Astrocyte of the cerebellum (primary cell): ENCODE data around the gene TNXB.

Experiments used
- DNase-seq: peaks from one replicate; pipeline ENCODE4 v3.0.0-alpha.2; 2011; ENCODE audit warnings: low read depth
- H3K4me3 ChIP-seq: 2 replicates; pipeline ENCODE4 v1.5.1; 2011; ENCODE audit warnings: mild to moderate bottlenecking, low read depth, low read length, moderate library complexity
- in situ Hi-C: cut with HindIII; loops from 2 replicates; pipeline ENCODE4 v1.10.0; 2017; ENCODE audit warnings: low sequenced_read_pairs
- TF ChIP-seq, protein P1 (sequence below): IDR thresholded peaks from 2 replicates; pipeline ENCODE4 v1.5.1; 2012; ENCODE audit warnings: low read length, low read depth, moderate library complexity, mild to moderate bottlenecking; ENCODE audit errors: missing control alignments

Gene TNXB

DNA sequence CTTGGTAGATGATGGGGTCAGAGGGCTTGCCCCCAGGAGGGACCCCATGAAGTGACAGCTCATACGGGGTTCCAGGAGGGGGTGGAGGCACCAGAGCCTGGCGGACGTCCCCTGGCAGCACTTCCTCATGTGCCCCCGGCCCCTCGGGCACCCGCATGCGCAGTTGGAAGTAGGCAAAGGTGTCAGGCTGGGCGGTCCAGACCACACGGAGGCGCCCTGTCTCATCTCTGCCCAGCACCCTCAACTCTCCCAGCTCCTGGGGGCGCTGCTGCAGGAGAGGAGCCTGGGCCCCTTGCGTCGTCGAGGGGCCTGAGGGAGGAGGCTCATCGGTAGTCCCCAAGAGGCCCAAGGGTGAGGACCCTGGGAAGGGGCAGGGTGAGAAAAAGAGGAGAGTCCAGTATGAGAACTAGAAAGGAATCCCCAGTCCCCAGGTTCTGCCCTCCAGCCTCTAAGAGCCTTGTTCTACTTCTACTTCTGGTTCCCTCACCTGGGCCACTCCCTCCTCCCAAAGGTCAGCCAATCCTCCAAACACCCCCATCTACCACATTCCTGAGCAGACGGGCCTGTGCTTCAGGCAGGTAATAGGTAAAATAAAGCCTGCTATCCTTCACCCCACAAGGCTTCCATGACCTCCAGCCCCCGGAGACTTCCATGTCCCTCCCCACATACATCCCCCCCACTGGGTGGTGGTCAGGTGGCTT lies 23.2 kb downstream of the TNXB start:
- no peak overlapping the region for H3K4me3 ChIP-seq
- in situ Hi-C loops: no loop called here
- no peak for DNase-seq
- TF ChIP-seq, protein P1, sequence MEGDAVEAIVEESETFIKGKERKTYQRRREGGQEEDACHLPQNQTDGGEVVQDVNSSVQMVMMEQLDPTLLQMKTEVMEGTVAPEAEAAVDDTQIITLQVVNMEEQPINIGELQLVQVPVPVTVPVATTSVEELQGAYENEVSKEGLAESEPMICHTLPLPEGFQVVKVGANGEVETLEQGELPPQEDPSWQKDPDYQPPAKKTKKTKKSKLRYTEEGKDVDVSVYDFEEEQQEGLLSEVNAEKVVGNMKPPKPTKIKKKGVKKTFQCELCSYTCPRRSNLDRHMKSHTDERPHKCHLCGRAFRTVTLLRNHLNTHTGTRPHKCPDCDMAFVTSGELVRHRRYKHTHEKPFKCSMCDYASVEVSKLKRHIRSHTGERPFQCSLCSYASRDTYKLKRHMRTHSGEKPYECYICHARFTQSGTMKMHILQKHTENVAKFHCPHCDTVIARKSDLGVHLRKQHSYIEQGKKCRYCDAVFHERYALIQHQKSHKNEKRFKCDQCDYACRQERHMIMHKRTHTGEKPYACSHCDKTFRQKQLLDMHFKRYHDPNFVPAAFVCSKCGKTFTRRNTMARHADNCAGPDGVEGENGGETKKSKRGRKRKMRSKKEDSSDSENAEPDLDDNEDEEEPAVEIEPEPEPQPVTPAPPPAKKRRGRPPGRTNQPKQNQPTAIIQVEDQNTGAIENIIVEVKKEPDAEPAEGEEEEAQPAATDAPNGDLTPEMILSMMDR: no peak

DNA sequence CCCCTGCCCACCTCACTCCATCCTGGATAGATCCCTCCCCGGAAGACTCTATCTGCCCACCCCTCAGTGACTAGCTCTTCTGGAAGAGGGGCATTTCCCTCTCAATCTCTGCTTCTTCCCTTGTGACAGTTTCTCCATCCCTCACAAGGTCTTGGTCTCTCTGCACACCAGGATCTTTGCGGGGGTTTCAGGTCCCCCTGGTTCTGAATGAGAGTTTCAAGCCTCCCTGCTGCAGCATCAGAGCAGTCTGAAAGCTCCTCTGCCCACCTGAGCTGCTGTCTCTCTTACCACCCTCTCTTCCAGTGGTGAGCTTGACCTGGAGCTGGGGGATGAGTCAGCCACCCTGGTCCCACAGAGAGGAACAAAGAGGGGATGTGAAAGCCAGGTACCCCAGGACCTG lies 24.4 kb downstream of the TNXB start:
- in situ Hi-C loops: no loop called here
- TF ChIP-seq, protein P1: no peak
- no peak for DNase-seq
- no peak overlapping the region for H3K4me3 ChIP-seq

DNA sequence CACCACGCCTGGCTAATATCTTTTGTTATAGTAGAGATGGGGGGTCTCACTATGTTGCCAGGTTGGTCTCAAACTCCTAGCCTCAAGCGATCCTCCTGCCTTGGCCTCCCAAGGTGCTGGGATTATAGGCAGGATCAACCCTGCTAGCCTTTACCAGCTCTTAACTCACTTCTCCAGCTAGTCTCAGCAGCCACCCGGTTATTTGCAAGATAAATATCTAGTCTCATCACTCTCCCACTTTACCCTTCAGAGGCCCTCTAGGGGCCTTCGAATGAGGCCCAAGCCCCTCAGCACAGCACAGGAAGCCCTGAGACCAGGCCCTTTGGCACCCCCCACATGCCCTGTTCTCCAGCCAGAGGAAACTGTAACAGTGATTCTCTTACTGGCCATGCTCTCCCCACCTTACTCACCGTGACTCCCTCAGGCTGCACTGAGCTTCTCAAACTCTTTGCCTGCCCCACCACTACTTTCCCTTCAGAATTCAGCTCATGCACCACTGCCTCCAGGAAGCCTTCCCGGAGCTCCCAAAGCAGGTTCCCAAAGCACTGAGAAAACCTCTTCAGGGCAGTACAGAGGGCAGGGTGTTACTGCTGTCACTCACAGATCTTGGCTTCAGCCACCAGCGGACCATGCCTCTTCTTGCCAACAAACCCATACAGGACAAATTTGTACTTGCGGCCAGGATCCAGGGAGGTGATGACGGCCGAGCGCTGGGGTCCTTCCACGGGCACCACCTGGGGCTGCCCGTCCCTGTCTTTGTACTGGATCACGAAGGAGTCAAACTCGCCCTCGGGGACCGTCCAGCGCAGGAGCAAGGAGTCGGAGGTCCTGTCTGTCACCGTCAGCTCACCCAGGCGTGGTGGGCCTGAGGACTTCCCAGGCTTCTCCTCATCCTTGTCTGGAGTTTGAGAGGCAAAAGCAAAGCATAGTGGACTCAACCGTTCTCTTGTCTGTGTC lies 25.0 kb downstream of the TNXB start:
- TF ChIP-seq, protein P1: no peak
- DNase-seq: no peak
- in situ Hi-C loops: no loop called here
- H3K4me3 ChIP-seq: no peak overlapping the region

DNA sequence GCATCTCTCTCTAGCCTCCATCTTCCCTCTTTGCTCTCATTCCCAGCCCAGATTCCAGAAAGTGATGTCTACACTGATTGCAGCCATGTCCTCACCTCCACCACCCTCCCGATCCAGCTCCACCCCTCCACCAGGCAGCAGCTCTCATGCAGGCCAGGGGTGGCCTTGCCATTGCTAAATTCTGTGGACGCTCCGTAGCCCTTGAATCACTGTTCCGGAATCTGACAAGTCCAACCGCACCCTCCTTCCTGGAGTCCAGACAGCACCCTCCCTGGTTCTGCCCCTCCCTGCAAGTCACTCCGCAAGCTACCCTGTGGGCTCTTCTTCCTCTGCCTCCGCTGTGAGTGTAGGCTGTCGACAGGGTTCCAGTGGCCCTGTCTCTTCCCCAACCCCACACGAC lies 26.2 kb downstream of the TNXB start:
- in situ Hi-C loops: no loop called here
- no peak for DNase-seq
- no peak overlapping the region for H3K4me3 ChIP-seq
- TF ChIP-seq, protein P1: no peak

DNA sequence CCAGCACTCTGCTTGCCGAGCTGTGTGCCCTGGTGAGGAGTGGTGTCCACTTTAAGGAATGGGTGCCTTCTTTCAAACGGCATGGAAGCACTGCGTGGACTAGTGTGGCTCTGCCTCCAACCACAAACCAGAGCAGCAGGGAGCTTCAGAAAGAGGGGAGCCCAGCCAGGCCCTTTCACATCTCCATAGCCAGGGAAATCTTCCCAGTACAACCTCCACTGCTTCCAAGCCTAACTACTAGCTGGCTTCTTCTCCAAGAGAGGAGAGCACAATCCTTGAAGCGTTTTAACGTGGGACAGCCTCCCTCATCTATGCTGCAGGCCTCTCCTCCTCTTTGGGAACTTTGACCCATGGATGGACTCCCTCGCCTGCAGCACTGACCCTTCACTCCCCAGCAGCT lies 26.7 kb downstream of the TNXB start:
- in situ Hi-C loops: no loop called here
- TF ChIP-seq, protein P1: no peak
- no peak for DNase-seq
- H3K4me3 ChIP-seq: no peak overlapping the region

DNA sequence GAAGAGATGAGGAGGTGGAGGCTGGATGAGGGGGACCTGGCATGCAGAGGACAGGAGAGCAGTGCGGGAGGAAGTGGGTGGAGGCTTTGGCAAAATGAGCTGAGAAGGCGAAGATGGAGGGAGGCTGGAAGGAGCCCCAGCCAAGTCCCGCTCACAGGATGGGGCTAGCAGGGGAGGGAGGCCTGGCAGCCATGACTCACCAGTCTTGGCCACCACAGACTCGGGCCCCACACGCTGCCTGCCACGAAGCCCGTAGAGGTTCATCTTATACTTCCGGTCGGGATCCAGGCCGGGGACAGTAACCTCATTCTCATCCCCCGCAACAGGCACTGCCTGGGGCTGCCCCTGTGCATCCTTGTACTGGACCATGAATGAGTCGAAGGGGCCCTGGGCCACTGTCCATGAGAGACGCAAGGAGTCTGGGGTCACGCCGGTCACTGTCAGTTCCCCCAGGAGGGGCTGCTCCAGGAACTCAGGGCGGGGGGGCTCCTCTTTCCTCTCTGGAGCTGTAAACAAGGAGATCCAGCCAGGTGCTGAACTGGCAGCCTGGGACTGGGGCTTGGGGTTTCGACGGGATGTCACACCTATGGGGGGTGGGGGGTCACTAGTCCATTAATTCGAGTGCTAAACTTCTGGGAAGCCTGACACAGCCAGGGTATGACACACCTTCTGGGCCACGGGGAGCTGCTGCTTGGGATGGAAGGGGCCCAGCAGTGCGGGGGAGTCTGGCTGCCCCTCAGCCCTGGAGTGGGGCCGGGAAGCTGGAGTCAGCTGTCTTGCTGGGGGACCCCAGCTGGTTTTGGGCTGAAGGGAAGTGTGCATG lies 27.8 kb downstream of the TNXB start:
- in situ Hi-C loops: no loop called here
- DNase-seq: peak; percentile 66

More for the DNA sequence above, 27.8 kb downstream of the TNXB start:
- no peak overlapping the region for H3K4me3 ChIP-seq
- TF ChIP-seq, protein P1: no peak
